ENCODE data around the gene CNOT6L. TPM values are rescaled to one million over a fixed set of nuclear protein-coding genes. Genes with fewer than 3 reads are reported as not detected.
"Not testable (repeated sequence)": the region's sequence is repeated elsewhere in the genome, so short reads cannot be mapped to it uniquely, and the experiment has no call there.

The CNOT6L gene
- total RNA-seq, 1 donor from 2014 or later: 49.4 TPM

DNA sequence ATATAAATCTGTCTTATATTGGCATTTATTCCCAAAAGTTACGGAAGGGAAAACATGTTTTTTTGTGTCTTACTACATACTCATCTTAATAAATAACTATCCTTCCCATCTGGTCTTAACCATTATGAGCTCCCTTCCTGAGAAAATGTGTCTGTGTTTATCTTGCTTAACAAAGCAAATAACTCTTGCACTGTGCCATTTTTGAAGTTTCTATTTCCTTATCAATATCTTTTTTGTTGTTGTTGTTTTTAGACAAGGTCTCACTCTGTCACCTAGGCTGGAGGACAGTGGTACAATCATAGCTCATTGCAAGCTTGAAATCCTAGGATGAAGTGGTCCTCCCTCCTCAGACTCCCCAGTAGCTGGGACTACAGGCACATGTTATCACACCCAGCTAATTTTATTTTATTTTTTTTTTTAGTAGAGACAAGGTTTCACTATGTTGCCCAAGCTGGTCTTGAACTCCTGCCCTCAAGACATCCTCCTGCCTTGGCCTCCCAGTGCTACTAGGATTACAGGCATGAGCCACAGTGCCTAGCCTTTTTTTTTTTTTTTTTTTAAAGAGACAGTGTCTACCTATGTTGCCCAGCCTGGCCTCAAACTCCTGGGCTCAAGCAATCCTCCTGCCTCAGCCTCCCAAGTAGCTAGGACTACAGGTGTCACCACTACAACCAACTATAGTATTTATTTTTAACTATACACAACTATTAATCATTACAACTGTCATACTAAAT, 36.9 kb downstream of the CNOT6L start:
- no peak overlapping the region for H3K4me3 Mint-ChIP-seq
- DNase-seq (ENCODE audit: low spot score in 2 of 2, unreplicated experiment in 2 of 2): no peak

DNA sequence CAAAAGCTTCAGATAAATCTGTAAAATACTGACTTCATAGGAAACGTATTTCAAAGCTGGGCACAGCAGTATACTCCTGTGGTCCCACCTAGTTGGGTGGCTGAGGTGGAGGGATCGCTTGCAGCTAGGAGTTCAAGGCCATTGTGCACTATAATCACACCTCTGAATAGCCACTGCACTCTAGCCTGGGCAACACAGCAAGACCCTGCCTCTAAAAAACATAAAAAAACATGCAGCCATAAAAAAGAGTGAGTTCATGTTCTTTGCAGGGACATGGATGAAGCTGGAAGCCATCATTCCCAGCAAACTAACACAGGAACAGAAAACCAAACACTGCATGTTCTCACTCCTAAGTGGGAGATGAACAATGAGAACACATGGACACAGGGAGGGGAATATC, 38.4 kb downstream of the CNOT6L start:
- H3K4me3 Mint-ChIP-seq; H3K9me3 Mint-ChIP-seq; DNase-seq (ENCODE audit: low spot score in 2 of 2, unreplicated experiment in 2 of 2); H3K27me3 Mint-ChIP-seq (ENCODE audit: low read depth); H3K36me3 Mint-ChIP-seq; H3K27ac Mint-ChIP-seq: not testable (repeated sequence)
- H3K4me1 Mint-ChIP-seq: peaks cover 14% of the 10 kb centered on the region

More for the DNA sequence above, 36.9 kb downstream of the CNOT6L start:
- TF ChIP-seq, protein P1, sequence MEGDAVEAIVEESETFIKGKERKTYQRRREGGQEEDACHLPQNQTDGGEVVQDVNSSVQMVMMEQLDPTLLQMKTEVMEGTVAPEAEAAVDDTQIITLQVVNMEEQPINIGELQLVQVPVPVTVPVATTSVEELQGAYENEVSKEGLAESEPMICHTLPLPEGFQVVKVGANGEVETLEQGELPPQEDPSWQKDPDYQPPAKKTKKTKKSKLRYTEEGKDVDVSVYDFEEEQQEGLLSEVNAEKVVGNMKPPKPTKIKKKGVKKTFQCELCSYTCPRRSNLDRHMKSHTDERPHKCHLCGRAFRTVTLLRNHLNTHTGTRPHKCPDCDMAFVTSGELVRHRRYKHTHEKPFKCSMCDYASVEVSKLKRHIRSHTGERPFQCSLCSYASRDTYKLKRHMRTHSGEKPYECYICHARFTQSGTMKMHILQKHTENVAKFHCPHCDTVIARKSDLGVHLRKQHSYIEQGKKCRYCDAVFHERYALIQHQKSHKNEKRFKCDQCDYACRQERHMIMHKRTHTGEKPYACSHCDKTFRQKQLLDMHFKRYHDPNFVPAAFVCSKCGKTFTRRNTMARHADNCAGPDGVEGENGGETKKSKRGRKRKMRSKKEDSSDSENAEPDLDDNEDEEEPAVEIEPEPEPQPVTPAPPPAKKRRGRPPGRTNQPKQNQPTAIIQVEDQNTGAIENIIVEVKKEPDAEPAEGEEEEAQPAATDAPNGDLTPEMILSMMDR (IDR thresholded peaks at IDR 0.05; ENCODE audit: unreplicated experiment): no peak
- peaks cover 2% of the 10 kb centered on the region for H3K36me3 Mint-ChIP-seq
- H3K27ac Mint-ChIP-seq: no peak overlapping the region
- H3K27me3 Mint-ChIP-seq (ENCODE audit: low read depth): no peaks in the 10 kb centered on the region
- no peaks in the 10 kb centered on the region for H3K9me3 Mint-ChIP-seq
- H3K4me1 Mint-ChIP-seq: peaks cover 3% of the 10 kb centered on the region

- H3K27me3 Mint-ChIP-seq (ENCODE audit: low read depth): no peaks in the 10 kb centered on the region
Observed at GRCh38 chr4:77777135-77777807, 41.9 kb downstream of the CNOT6L start.

GRCh38 chr4:77776182-77777134, 42.7 kb downstream of the CNOT6L start:
- Mint-ChIP-seq H3K4me1 (peaks cover 11% of the 10 kb centered on the region), H3K9me3 (no peaks in the 10 kb centered on the region), H3K27me3 (ENCODE audit: low read depth) (no peaks in the 10 kb centered on the region), H3K27ac (peak overlapping the region; percentile 10), H3K4me3 (no peak overlapping the region), H3K36me3 (peaks cover 8% of the 10 kb centered on the region)
- DNase-seq (ENCODE audit: low spot score in 2 of 2, unreplicated experiment in 2 of 2): no peak
- TF ChIP-seq, protein P1 (IDR thresholded peaks at IDR 0.05; ENCODE audit: unreplicated experiment): no peak

More at GRCh38 chr4:77777135-77777807, 41.9 kb downstream of the CNOT6L start:
- Mint-ChIP-seq H3K36me3 (peaks cover 4% of the 10 kb centered on the region), H3K4me3 (no peak overlapping the region), H3K27ac (no peak overlapping the region), H3K9me3 (no peaks in the 10 kb centered on the region), H3K4me1 (peaks cover 14% of the 10 kb centered on the region)
- DNase-seq (ENCODE audit: low spot score in 2 of 2, unreplicated experiment in 2 of 2): no peak
- TF ChIP-seq, protein P1 (IDR thresholded peaks at IDR 0.05; ENCODE audit: unreplicated experiment): no peak

DNA sequence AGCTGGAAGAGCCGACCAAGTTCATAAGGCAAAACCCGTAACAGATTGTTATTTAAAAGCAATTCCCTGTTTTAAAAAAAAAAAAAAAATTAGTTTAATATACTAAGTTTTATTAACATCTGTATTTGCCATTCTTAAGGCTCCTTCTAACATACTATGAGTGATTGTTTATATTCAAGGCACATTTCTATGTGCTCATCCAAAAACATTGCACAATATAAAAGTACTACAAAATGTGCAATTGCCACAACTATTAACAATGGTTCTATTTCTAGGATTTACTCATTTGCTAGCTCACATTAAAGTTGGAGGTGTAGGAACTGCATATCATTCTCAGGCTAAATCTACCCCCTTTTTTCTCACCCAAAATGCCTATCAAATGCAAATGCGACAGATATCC, 46.1 kb downstream of the CNOT6L start:
- Mint-ChIP-seq H3K27me3 (ENCODE audit: low read depth) (no peaks in the 10 kb centered on the region), H3K4me3 (no peak overlapping the region), H3K27ac (no peak overlapping the region), H3K9me3 (peaks cover 6% of the 10 kb centered on the region), H3K36me3 (peaks cover 18% of the 10 kb centered on the region), H3K4me1 (peaks cover 11% of the 10 kb centered on the region)
- TF ChIP-seq, protein P1 (IDR thresholded peaks at IDR 0.05; ENCODE audit: unreplicated experiment): no peak
- no peak for DNase-seq (ENCODE audit: low spot score in 2 of 2, unreplicated experiment in 2 of 2)
